GM12878 (cell line): ENCODE measurements around the gene CCDC138.

ENCODE experiments used
- CEBPB ChIP-seq, 2 experiments: fragments of 150-350 bp in 1 of 2; IDR thresholded peaks; 2 replicates each; pipeline ENCODE4 v1.6.1; 2012 to 2014; ENCODE audit warnings: low read depth in 2 of 2, low read length in 2 of 2, borderline replicate concordance in 1 of 2, inconsistent platforms in 1 of 2
- POLR2A ChIP-seq: IDR thresholded peaks from 2 replicates; pipeline ENCODE4 v1.6.1; 2011; ENCODE audit warnings: low read depth, mild to moderate bottlenecking, low read length
- SREBF1 ChIP-seq: IDR thresholded peaks from 2 replicates; pipeline ENCODE4 v1.6.1; 2012; ENCODE audit warnings: mild to moderate bottlenecking, low read length
- TBL1XR1 ChIP-seq: IDR thresholded peaks from 2 replicates; pipeline ENCODE4 v1.6.1; 2012; ENCODE audit warnings: low read depth, low read length, improper control_type of control experiment
- TF ChIP-seq, protein P1 (sequence below), 3 experiments: IDR thresholded peaks in 2 of 3; conservative IDR thresholded peaks in 1 of 3; 2 replicates each; pipeline ENCODE4 v1.5.1; 2011; ENCODE audit warnings: low read depth in 3 of 3, low read length in 3 of 3, mild to moderate bottlenecking in 3 of 3, control low read depth in 2 of 3, moderate library complexity in 2 of 3, inconsistent platforms in 1 of 3, mixed read lengths in 1 of 3; ENCODE audit not compliant: control insufficient read depth in 2 of 3, insufficient read depth in 1 of 3; ENCODE audit errors: extremely low read depth in 1 of 3

DNA sequence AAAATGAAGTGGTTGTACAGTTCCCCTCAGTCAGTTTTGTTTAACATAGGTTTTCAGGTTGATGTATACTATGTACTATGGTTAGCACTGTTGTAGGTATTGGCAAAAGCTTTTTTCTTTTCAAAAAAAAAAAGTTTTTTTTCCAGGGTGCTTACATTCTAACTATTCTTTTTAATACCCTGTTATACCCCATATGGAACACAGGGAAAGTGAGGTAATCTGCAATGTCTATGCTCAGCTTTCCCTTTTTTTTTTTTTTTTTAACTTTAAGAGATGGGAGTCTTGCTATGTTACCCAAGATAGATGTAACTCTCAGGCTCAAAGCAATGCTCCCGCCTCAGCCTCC lies 590 bp upstream of the CCDC138 start:
- TF ChIP-seq, protein P1, sequence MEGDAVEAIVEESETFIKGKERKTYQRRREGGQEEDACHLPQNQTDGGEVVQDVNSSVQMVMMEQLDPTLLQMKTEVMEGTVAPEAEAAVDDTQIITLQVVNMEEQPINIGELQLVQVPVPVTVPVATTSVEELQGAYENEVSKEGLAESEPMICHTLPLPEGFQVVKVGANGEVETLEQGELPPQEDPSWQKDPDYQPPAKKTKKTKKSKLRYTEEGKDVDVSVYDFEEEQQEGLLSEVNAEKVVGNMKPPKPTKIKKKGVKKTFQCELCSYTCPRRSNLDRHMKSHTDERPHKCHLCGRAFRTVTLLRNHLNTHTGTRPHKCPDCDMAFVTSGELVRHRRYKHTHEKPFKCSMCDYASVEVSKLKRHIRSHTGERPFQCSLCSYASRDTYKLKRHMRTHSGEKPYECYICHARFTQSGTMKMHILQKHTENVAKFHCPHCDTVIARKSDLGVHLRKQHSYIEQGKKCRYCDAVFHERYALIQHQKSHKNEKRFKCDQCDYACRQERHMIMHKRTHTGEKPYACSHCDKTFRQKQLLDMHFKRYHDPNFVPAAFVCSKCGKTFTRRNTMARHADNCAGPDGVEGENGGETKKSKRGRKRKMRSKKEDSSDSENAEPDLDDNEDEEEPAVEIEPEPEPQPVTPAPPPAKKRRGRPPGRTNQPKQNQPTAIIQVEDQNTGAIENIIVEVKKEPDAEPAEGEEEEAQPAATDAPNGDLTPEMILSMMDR (IDR thresholded peaks at IDR 0.05 in 2 of 3, conservative IDR thresholded peaks at IDR 0.05 in 1 of 3; ENCODE audit: control insufficient read depth in 2 of 3, extremely low read depth in 1 of 3, insufficient read depth in 1 of 3, low read depth in 3 of 3, low read length in 3 of 3), result no peak
- no peak for TF ChIP-seq POLR2A
- no peak for TF ChIP-seq CEBPB (IDR thresholded peaks at IDR 0.05; ENCODE audit: borderline replicate concordance in 1 of 2, low read depth in 2 of 2, low read length in 2 of 2)
- TF ChIP-seq TBL1XR1, result no peak
- no peak for TF ChIP-seq SREBF1
